Measurements from ENCODE around the gene ZNF223.

DNA sequence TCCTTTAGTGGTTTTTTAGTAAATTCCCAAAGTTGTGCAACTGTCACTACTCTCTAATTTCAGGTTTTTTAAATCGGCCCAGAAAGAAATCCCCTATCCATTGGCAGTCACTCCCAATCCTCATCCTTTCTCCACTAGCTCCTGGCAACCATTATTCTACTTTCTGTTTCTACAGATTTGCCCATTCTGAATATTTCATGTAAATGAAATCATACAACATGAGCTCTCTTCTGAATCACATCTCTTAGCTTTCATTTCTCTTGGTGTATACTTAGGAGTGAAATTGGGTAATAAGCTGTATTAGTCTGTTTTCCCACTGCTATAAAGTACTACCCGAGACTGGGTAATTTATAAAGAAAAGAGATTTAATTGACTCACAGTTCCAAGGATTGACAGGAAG is 9.7 kb upstream of the ZNF223 start:
- TF ChIP-seq, protein P1, sequence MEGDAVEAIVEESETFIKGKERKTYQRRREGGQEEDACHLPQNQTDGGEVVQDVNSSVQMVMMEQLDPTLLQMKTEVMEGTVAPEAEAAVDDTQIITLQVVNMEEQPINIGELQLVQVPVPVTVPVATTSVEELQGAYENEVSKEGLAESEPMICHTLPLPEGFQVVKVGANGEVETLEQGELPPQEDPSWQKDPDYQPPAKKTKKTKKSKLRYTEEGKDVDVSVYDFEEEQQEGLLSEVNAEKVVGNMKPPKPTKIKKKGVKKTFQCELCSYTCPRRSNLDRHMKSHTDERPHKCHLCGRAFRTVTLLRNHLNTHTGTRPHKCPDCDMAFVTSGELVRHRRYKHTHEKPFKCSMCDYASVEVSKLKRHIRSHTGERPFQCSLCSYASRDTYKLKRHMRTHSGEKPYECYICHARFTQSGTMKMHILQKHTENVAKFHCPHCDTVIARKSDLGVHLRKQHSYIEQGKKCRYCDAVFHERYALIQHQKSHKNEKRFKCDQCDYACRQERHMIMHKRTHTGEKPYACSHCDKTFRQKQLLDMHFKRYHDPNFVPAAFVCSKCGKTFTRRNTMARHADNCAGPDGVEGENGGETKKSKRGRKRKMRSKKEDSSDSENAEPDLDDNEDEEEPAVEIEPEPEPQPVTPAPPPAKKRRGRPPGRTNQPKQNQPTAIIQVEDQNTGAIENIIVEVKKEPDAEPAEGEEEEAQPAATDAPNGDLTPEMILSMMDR (IDR thresholded peaks at IDR 0.05) = no peak
- TF ChIP-seq POLR2A (IDR thresholded peaks at IDR 0.05) (no peak), POLR2AphosphoS5 (IDR thresholded peaks at IDR 0.05) (no peak), EP300 (IDR thresholded peaks at IDR 0.05) (no peak)

Data from stomach (tissue), 4 donors.